ENCODE data around the gene ADAMTS3.

ADAMTS3 gene

DNA sequence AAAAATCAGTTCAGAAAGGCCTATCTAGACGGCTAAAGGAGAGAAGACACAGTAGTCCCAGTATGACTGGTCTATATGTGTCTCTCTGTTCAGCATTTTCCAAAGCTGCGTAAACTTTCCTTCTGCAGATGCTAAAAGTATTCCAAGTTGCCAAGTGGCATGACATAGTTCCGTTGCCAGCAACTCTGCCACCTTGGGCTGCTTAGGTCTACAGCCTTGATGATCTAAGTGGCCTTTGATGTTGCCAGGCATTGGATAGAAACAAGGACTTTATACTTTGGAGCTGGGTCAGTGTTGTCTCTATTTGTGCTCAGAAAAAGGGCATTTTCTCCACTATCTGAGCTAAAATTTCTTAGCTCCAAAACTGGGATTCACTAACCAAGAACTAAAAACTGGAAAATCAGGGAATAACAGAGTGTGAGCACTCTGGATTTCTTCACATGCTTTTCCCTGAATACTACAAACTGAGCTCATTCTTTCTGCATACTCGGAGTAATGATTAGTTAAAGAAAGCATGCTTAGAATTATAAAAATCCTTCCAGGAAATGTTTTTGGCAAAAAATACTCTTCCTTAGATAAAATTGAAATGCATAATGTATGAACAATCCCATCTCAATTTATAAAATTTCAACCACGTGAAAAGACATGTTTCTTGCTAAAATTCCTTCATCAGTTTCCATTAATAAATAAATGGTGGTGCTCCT lies 191.4 kb downstream of the ADAMTS3 start:
- no peaks in the 10 kb centered on the region for H3K9me3 ChIP-seq (ENCODE audit: control insufficient read depth, low read length)
- H3K4me1 ChIP-seq (ENCODE audit: control insufficient read depth, insufficient read depth, low read depth, low read length): peaks cover 3% of the 10 kb centered on the region
- no peak overlapping the region for H3K18ac ChIP-seq (ENCODE audit: low read depth in 1 of 2, low read length in 2 of 2)
- no peak overlapping the region for H2BK15ac ChIP-seq (ENCODE audit: low read depth, poor library complexity, severe bottlenecking)
- peak overlapping the region; percentile 95 for H2AK5ac ChIP-seq (ENCODE audit: low read length, severe bottlenecking)
- H4K91ac ChIP-seq (ENCODE audit: low read length): no peak overlapping the region
- H4K8ac ChIP-seq (ENCODE audit: low read length): no peak overlapping the region
- no peak overlapping the region for H3K4me3 ChIP-seq (ENCODE audit: insufficient read depth in 1 of 2, low read depth in 1 of 2, low read length in 2 of 2)
- no peak overlapping the region for H3K4me2 ChIP-seq (ENCODE audit: low read length, poor library complexity, severe bottlenecking)
- no peak overlapping the region for H3K14ac ChIP-seq (ENCODE audit: low read length in 2 of 2)
- H3K36me3 ChIP-seq (ENCODE audit: control insufficient read depth in 1 of 2, insufficient read depth in 2 of 2, low read depth in 1 of 2, low read length in 2 of 2): no peaks in the 10 kb centered on the region
- no peak for DNase-seq
- H3K23ac ChIP-seq (ENCODE audit: low read length in 2 of 2): no peak overlapping the region
- WGBS: 91% methylated on average over 4 of the region's 5 CpGs
- peaks cover 5% of the 10 kb centered on the region for H3K79me1 ChIP-seq (replicated peaks; ENCODE audit: low read length, poor library complexity, severe bottlenecking)
- H3K9ac ChIP-seq (ENCODE audit: low read length): peak overlapping the region; percentile 22
- no peak overlapping the region for H2BK5ac ChIP-seq (ENCODE audit: low read depth, low read length, poor library complexity, severe bottlenecking)
- H3K27ac ChIP-seq (ENCODE audit: low read length, poor library complexity, severe bottlenecking): peak overlapping the region; percentile 81
- no peak overlapping the region for H2BK120ac ChIP-seq (ENCODE audit: low read depth, low read length)
- H2AFZ ChIP-seq (ENCODE audit: low read depth, low read length): no peak overlapping the region
- no peak overlapping the region for H2BK12ac ChIP-seq (ENCODE audit: low read length in 2 of 2)
- H3K4ac ChIP-seq (ENCODE audit: low read depth in 1 of 2, low read length in 2 of 2): no peak overlapping the region
- no peaks in the 10 kb centered on the region for H3K27me3 ChIP-seq (ENCODE audit: control insufficient read depth in 1 of 2, insufficient read depth in 1 of 2, low read length in 2 of 2)

- H3K27me3 ChIP-seq (ENCODE audit: control insufficient read depth in 1 of 2, insufficient read depth in 1 of 2, low read length in 2 of 2): no peaks in the 10 kb centered on the region
- H2BK5ac ChIP-seq (ENCODE audit: low read depth, low read length, poor library complexity, severe bottlenecking): no peak overlapping the region
- H2BK120ac ChIP-seq (ENCODE audit: low read depth, low read length): no peak overlapping the region
- H4K8ac ChIP-seq (ENCODE audit: low read length): no peak overlapping the region
- H3K14ac ChIP-seq (ENCODE audit: low read length in 2 of 2): no peak overlapping the region
- no peaks in the 10 kb centered on the region for H3K9me3 ChIP-seq (ENCODE audit: control insufficient read depth, low read length)
- no peak overlapping the region for H3K4me2 ChIP-seq (ENCODE audit: low read length, poor library complexity, severe bottlenecking)
- H4K91ac ChIP-seq (ENCODE audit: low read length): no peak overlapping the region
- H2AK5ac ChIP-seq (ENCODE audit: low read length, severe bottlenecking): peak overlapping the region; percentile 60
- H2AFZ ChIP-seq (ENCODE audit: low read depth, low read length): no peak overlapping the region
- H3K4me3 ChIP-seq (ENCODE audit: insufficient read depth in 1 of 2, low read depth in 1 of 2, low read length in 2 of 2): no peak overlapping the region
- H2BK15ac ChIP-seq (ENCODE audit: low read depth, poor library complexity, severe bottlenecking): no peak overlapping the region
- no peaks in the 10 kb centered on the region for H3K36me3 ChIP-seq (ENCODE audit: control insufficient read depth in 1 of 2, insufficient read depth in 2 of 2, low read depth in 1 of 2, low read length in 2 of 2)
- DNase-seq: no peak
- no peak overlapping the region for H3K9ac ChIP-seq (ENCODE audit: low read length)
- H3K79me1 ChIP-seq (replicated peaks; ENCODE audit: low read length, poor library complexity, severe bottlenecking): peaks cover 5% of the 10 kb centered on the region
- H3K4ac ChIP-seq (ENCODE audit: low read depth in 1 of 2, low read length in 2 of 2): no peak overlapping the region
- H3K23ac ChIP-seq (ENCODE audit: low read length in 2 of 2): no peak overlapping the region
- peaks cover 3% of the 10 kb centered on the region for H3K4me1 ChIP-seq (ENCODE audit: control insufficient read depth, insufficient read depth, low read depth, low read length)
- H3K18ac ChIP-seq (ENCODE audit: low read depth in 1 of 2, low read length in 2 of 2): no peak overlapping the region
- H3K27ac ChIP-seq (ENCODE audit: low read length, poor library complexity, severe bottlenecking): peak overlapping the region; percentile 81
- H2BK12ac ChIP-seq (ENCODE audit: low read length in 2 of 2): no peak overlapping the region
These were observed 192.1 kb downstream of the ADAMTS3 start for GRCh38 chr4:72376901-72377300.

DNA sequence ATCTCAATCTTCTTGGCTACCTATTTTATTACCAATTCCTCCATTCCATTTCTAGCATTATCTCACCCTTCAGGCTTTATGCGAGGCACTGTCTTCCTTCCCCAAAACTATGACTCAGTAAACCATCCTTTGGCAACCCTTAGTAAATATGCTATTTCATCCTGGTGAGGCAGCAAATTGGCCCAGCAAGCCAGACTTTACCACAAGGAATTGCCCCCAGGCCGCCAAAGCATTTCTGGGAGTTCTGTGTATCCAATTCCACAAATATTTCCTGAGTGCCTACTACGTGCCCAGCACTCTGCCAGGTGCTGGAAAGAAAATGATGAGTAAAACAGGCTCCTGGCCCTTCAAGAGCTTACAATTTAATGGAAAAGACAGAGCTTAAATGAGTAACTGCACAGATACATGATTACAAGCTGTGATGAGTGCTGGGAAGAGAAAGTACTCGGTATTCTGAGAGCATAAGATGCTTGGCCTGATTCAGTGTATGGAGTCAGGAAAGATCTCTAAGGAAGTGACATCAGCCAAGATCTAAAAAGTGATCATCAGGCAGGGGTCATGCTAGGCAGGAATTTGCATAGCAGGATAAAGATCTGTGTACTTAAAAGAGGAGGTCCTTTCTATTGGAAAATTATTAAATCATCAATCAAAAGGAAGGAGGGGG lies 193.8 kb downstream of the ADAMTS3 start:
- DNase-seq: peak; percentile 9
- Histone ChIP-seq H2BK12ac (ENCODE audit: low read length in 2 of 2) (no peak overlapping the region), H3K9me3 (ENCODE audit: control insufficient read depth, low read length) (no peaks in the 10 kb centered on the region), H4K91ac (ENCODE audit: low read length) (no peak overlapping the region), H3K9ac (ENCODE audit: low read length) (peak overlapping the region; percentile 71), H3K79me1 (replicated peaks; ENCODE audit: low read length, poor library complexity, severe bottlenecking) (peaks cover 5% of the 10 kb centered on the region), H2BK5ac (ENCODE audit: low read depth, low read length, poor library complexity, severe bottlenecking) (no peak overlapping the region), H2AFZ (ENCODE audit: low read depth, low read length) (no peak overlapping the region), H3K4ac (ENCODE audit: low read depth in 1 of 2, low read length in 2 of 2) (no peak overlapping the region), H2BK120ac (ENCODE audit: low read depth, low read length) (no peak overlapping the region), H3K36me3 (ENCODE audit: control insufficient read depth in 1 of 2, insufficient read depth in 2 of 2, low read depth in 1 of 2, low read length in 2 of 2) (no peaks in the 10 kb centered on the region), H2AK5ac (ENCODE audit: low read length, severe bottlenecking) (peak overlapping the region; percentile 13), H3K23ac (ENCODE audit: low read length in 2 of 2) (no peak overlapping the region), H4K8ac (ENCODE audit: low read length) (no peak overlapping the region), H3K27me3 (ENCODE audit: control insufficient read depth in 1 of 2, insufficient read depth in 1 of 2, low read length in 2 of 2) (no peaks in the 10 kb centered on the region), H3K4me2 (ENCODE audit: low read length, poor library complexity, severe bottlenecking) (no peak overlapping the region), H3K27ac (ENCODE audit: low read length, poor library complexity, severe bottlenecking) (peak overlapping the region; percentile 72), H3K18ac (ENCODE audit: low read depth in 1 of 2, low read length in 2 of 2) (no peak overlapping the region), H3K4me1 (ENCODE audit: control insufficient read depth, insufficient read depth, low read depth, low read length) (peaks cover 3% of the 10 kb centered on the region), H3K14ac (ENCODE audit: low read length in 2 of 2) (no peak overlapping the region), H3K4me3 (ENCODE audit: insufficient read depth in 1 of 2, low read depth in 1 of 2, low read length in 2 of 2) (no peak overlapping the region), H2BK15ac (ENCODE audit: low read depth, poor library complexity, severe bottlenecking) (no peak overlapping the region)
- WGBS: 94% methylated on average over 4 of the region's 4 CpGs

GRCh38 chr4:72374159-72374558 lies 194.9 kb downstream of the ADAMTS3 start:
- Histone ChIP-seq H3K23ac (ENCODE audit: low read length in 2 of 2) (no peak overlapping the region), H2BK5ac (ENCODE audit: low read depth, low read length, poor library complexity, severe bottlenecking) (no peak overlapping the region), H3K4me1 (ENCODE audit: control insufficient read depth, insufficient read depth, low read depth, low read length) (peaks cover 3% of the 10 kb centered on the region), H3K9me3 (ENCODE audit: control insufficient read depth, low read length) (no peaks in the 10 kb centered on the region), H3K79me1 (replicated peaks; ENCODE audit: low read length, poor library complexity, severe bottlenecking) (peaks cover 5% of the 10 kb centered on the region), H3K4ac (ENCODE audit: low read depth in 1 of 2, low read length in 2 of 2) (no peak overlapping the region), H2AFZ (ENCODE audit: low read depth, low read length) (no peak overlapping the region), H3K27ac (ENCODE audit: low read length, poor library complexity, severe bottlenecking) (no peak overlapping the region), H3K4me3 (ENCODE audit: insufficient read depth in 1 of 2, low read depth in 1 of 2, low read length in 2 of 2) (no peak overlapping the region), H2BK120ac (ENCODE audit: low read depth, low read length) (no peak overlapping the region), H2AK5ac (ENCODE audit: low read length, severe bottlenecking) (no peak overlapping the region), H3K9ac (ENCODE audit: low read length) (peak overlapping the region; percentile 71), H3K14ac (ENCODE audit: low read length in 2 of 2) (no peak overlapping the region), H3K4me2 (ENCODE audit: low read length, poor library complexity, severe bottlenecking) (no peak overlapping the region), H4K91ac (ENCODE audit: low read length) (no peak overlapping the region), H4K8ac (ENCODE audit: low read length) (no peak overlapping the region), H2BK15ac (ENCODE audit: low read depth, poor library complexity, severe bottlenecking) (no peak overlapping the region), H3K27me3 (ENCODE audit: control insufficient read depth in 1 of 2, insufficient read depth in 1 of 2, low read length in 2 of 2) (no peaks in the 10 kb centered on the region), H2BK12ac (ENCODE audit: low read length in 2 of 2) (no peak overlapping the region), H3K18ac (ENCODE audit: low read depth in 1 of 2, low read length in 2 of 2) (no peak overlapping the region), H3K36me3 (ENCODE audit: control insufficient read depth in 1 of 2, insufficient read depth in 2 of 2, low read depth in 1 of 2, low read length in 2 of 2) (no peaks in the 10 kb centered on the region)
- WGBS: no CpG with 5 or more reads among the region's 1 CpG
- no peak for DNase-seq
